Kasumi-1 (cell line): Measurements from ENCODE around the gene NR3C2.
"Not testable (repeated sequence)": the region's sequence is repeated elsewhere in the genome, so short reads cannot be mapped to it uniquely, and the experiment has no call there.

Experiments used
- DNase-seq, 2 experiments: peaks; one replicate each; lab custom pipeline; 2025; lab: John Stamatoyannopoulos, UW

Gene NR3C2

DNA sequence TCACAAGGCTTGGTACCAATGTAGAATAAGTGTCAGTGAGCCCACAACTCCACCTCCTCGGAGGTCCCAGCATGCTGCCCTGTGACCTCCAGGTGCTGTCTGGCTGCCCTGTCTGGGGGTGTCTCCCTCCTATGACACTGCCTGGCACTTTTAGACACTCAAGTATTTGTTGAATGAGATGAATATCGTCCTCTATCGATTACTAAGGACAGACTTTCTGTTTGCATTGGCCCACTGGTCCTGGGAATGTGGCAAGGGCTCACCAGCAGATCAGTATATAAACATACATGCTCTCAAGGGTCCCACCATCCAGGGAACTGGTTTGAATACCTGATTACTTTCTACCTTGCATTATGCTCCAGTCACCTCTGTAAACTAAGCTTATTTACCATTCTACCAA lies 333.0 kb downstream of the NR3C2 start:
- DNase-seq, result no peak

DNA sequence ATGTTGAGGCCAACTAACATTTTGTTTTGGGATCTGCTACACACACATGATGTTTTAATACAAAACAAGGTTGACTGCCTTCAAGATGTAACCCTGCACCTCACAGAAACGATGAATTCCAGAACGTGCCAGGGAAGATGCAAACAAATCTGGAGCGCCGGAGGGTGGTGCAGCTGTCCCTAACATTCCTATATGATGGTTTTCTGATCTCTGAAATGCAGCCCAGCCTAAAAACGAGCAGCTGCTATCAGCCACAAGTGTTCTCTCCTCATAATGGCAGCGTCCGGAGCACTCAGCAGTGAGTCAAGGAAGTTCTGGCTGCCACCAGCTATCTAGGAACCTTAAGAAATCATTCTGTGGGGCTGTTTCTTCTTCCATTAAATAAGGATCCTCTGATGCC lies 333.4 kb downstream of the NR3C2 start:
- DNase-seq, result no peak

DNA sequence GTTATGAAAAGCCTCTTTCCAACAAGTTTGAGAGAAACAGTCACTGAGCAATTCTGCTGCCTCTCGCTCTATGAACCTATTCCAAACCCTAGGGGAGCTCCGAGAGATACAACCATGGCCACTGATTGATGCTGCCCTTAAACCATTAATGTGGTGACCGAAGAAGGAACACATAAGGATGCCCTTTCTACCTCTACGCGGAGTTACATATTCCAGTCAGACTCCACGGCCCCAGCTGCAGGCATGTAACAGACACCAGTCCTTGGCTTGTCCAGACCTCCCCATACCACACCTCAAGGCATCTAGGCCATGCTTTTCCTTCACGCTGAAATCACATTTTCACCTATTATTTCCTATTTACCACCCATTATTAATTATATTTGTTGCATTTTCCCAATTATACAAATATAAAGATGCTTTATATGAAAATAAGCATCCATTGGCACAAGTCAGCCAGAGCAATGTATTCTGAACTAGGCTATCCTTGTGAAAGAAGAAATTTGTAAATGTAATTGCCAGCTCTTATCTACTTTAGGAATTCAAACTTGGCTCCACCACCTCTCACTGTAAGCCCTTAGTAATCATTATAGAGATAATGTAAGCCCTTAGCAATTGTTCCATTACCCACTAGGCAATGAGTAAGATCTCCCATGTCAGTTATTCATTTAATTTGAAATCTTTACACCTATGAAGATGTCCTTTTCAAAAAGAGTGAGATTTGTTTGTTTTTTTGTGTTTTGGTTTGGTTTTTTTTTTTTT lies 338.4 kb downstream of the NR3C2 start:
- no peak for DNase-seq

GRCh38 chr4:148101790-148102189 lies 340.4 kb downstream of the NR3C2 start:
- DNase-seq, result no peak

GRCh38 chr4:148101235-148101634 lies 341.0 kb downstream of the NR3C2 start:
- no peak for DNase-seq

DNA sequence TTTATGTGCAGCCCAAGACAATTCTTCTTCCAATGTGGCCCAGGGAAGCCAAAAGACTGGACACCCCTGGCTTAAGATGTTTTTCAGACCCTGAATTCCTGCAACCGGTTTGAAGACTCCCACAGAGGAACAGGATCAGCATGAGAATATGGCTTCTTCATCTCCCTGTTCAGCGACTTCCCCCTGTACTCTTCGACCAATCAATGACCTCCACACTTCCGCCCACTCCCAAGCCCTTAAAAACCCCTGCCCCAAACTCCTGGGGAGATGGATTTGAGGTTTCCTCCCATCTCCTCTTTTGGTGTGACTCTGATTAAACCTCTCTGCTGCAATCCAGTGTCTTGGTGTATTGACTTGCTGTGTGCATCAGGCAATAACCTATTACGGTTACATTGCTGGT lies 344.4 kb downstream of the NR3C2 start:
- no peak for DNase-seq

DNA sequence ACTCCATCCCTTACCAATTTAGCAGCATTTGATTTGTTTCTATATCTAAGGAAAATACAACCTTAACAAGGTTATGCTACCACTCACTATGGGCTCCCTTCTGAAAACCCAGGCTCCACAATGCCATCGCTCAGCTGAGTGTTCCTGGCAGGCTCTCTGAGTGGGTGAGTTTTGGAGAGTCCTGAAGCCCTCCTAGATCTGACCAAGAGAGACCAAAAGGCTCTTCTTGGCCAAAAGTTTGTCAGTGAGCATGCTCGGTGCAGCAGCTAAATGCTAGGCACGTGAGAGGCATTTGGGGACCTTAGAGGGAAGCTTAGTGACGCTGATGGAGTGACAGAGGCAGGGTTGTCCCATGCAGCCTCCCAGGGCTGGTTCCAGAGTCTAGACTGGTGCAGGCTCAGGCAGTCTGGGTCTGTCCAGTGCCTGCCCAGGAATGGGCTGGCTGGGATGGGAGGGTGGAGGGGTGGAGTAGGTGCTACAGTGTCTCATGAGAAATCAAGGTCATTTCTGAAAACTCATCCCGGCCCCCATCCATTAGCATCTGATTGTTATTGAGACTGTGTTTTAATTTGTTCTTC lies 346.8 kb downstream of the NR3C2 start:
- DNase-seq, result no peak

- no peak for DNase-seq
Measured at GRCh38 chr4:148094149-148094548, 348.1 kb downstream of the NR3C2 start.

DNA sequence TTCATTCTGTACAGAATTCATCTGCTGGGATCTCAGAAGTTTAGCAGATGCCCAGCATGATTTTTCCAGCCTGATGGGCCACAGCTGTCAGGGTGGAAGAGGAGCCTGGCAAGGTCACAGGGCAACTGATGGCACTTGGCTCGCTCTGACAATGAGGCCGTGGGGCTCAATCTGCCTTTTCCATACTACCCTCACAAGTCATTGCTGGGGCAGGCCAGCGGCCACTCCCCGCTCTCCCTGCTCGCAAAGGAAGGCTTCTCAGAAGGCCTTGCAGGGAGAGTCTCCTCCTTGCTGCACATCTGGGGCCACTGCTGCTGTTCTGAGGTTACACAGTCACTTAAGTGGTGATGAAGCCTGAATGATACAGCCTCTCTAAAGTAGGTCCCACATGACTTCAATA lies 349.1 kb downstream of the NR3C2 start:
- no peak for DNase-seq

- no peak for DNase-seq
Measured at GRCh38 chr4:148092316-148093014, 349.7 kb downstream of the NR3C2 start.

- no peak for DNase-seq
Measured at GRCh38 chr4:148091896-148092295, 350.3 kb downstream of the NR3C2 start.

GRCh38 chr4:148090503-148091476 lies 351.4 kb downstream of the NR3C2 start:
- DNase-seq, result no peak

DNA sequence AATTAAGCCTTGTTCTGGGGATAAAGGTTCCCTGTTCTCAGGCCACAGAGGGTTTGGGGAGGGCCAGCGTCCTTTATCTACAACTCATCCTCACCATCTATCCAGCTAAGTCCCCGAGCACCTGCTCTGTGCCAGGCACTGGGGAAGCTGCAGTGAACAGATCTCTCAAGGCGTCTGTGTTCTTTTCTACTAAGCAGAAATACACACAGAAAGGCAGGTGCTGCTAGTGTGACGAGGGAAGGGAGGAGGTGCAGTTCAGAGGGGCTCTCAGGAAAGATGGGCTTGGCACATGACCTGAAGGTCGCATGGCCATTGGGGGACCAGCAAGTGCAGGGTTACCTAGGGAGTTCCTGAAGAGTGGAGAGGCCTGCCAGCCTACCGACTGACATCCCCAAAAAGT lies 352.2 kb downstream of the NR3C2 start:
- DNase-seq, result no peak

GRCh38 chr4:148089624-148090023 lies 352.6 kb downstream of the NR3C2 start:
- no peak for DNase-seq

DNA sequence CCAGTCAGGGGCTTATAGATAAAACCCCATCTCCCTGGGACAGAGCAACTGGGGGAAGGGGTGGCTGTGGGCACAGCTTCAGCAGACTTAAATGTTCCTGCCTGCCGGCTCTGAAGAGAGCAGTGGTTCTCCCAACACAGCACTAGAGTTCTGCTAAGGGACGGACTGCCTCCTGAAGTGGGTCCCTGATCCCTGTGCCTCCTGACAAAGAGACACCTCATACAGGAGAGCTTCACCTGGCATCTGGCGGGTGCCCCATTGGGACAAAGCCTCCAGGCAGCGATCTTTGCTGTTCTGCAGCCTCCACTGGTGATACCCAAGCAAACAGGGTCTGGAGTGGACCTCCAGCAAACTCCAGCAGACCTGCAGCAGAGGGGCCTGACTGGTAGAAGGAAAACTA lies 359.1 kb downstream of the NR3C2 start:
- DNase-seq, result not testable (repeated sequence)

GRCh38 chr4:148081745-148082144 lies 360.5 kb downstream of the NR3C2 start:
- no peak for DNase-seq

- no peak for DNase-seq
Measured at GRCh38 chr4:148081267-148081666, 360.9 kb downstream of the NR3C2 start.

DNA sequence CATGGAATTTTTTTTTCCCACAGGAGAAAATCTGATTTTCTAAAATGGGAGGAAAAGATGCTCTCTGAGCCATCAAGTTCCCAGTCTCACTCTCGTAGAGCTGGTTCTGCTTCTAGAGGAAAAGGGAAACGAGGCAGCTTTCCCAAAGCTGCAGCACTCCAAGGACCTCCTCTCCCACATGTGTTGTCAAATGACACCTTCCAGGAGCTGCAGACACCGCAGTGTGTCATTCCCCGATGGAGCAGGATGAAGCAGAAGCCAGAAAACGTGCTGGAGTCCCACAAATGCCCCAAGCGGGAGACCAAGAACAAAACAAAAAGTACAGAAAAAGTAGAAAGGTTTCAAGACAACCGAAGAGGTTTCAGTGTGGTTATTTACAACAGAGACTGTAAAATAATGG lies 362.3 kb downstream of the NR3C2 start:
- DNase-seq, result no peak

GRCh38 chr4:148078061-148078460 lies 364.2 kb downstream of the NR3C2 start:
- DNase-seq, result no peak

DNA sequence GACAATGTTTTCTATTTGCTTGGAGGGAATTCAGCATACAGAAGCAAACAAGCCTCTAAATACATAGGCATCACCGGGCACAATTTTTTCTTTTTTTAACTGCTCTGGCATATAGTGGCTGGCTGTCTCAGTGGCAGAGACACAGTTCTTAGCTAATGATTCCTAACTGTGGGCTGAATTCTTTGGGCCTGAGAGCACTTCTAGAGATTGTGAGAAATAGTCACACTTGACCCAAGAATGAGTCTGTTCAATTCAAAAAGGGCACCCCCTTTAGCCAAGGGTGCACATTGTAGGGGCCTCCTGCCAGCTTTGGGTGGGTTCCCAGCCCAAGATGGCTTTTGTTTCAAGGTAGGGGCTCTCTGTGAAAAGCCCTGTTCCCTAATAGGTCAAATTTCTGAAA lies 364.6 kb downstream of the NR3C2 start:
- no peak for DNase-seq

DNA sequence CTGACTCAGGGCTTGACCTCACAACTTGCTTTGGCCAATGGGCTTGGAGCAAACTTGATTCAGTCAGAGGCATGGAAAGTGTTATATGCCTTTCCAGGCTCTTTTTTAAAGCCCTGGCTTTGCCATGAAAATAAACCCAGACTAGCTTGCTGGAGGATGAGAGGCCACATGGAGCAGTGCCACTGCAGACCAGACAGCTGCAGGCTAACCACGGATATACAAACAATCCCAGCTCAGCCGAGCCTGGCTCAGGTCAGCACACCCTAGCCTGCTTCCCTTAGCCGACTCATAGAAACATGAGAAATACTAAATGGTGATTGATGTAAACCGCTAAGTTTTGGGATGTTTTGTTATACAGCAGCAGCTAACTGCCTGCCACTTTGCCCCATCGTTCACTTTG lies 365.2 kb downstream of the NR3C2 start:
- DNase-seq, result no peak

GRCh38 chr4:148075438-148075837 lies 366.8 kb downstream of the NR3C2 start:
- DNase-seq, result no peak
